ENCODE data around the gene MYO6.

The MYO6 gene

DNA sequence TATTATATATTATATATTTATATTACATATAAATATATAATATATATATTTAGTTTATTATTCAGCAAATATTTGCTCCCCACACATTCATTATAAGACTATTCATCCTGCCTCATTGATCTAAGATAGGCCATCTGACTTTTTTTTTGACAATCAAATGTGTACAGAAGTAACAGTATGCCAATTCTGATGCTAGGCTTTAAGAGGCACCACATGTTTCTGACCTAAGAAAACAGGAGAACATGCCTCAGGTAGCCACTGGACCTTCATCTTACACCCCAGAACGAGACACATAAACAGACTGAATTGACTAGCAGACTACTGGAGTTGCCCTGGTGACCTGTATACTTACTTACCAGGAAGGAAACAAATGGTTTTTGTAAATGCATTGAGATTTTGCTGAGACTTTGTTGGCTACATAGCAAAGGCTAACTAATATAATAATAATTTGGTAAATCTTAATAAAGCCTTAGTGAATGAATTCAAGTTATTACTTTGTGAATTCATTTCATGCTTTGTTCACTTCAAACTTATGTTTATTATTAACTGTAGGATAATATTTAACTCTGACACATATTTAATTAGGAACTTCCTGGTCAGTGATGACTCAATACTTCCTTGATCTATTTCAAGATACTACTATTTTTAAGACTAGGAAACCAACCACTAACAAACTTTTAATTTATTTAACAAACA lies 13.4 kb upstream of the MYO6 start:
- DNase-seq (ENCODE audit: extremely low read depth, low read depth), result no peak
- TF ChIP-seq, protein P1, sequence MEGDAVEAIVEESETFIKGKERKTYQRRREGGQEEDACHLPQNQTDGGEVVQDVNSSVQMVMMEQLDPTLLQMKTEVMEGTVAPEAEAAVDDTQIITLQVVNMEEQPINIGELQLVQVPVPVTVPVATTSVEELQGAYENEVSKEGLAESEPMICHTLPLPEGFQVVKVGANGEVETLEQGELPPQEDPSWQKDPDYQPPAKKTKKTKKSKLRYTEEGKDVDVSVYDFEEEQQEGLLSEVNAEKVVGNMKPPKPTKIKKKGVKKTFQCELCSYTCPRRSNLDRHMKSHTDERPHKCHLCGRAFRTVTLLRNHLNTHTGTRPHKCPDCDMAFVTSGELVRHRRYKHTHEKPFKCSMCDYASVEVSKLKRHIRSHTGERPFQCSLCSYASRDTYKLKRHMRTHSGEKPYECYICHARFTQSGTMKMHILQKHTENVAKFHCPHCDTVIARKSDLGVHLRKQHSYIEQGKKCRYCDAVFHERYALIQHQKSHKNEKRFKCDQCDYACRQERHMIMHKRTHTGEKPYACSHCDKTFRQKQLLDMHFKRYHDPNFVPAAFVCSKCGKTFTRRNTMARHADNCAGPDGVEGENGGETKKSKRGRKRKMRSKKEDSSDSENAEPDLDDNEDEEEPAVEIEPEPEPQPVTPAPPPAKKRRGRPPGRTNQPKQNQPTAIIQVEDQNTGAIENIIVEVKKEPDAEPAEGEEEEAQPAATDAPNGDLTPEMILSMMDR (IDR thresholded peaks at IDR 0.05; ENCODE audit: low read depth, low read length, missing control alignments), result no peak
- H3K4me3 ChIP-seq (replicated peaks; ENCODE audit: low read depth, low read length), result no peak overlapping the region

- DNase-seq (ENCODE audit: extremely low read depth, low read depth), result no peak
Measured at GRCh38 chr6:75743971-75744370, 5.1 kb upstream of the MYO6 start.

GRCh38 chr6:75745404-75745803 lies 3.6 kb upstream of the MYO6 start:
- TF ChIP-seq, protein P1 (IDR thresholded peaks at IDR 0.05; ENCODE audit: low read depth, low read length, missing control alignments), result no peak
- DNase-seq (ENCODE audit: extremely low read depth, low read depth), result no peak
- no peak overlapping the region for H3K4me3 ChIP-seq (replicated peaks; ENCODE audit: low read depth, low read length)

More at GRCh38 chr6:75743971-75744370, 5.1 kb upstream of the MYO6 start:
- no peak overlapping the region for H3K4me3 ChIP-seq (replicated peaks; ENCODE audit: low read depth, low read length)
- TF ChIP-seq, protein P1 (IDR thresholded peaks at IDR 0.05; ENCODE audit: low read depth, low read length, missing control alignments), result no peak

- no peak for DNase-seq (ENCODE audit: extremely low read depth, low read depth)
- no peak overlapping the region for H3K4me3 ChIP-seq (replicated peaks; ENCODE audit: low read depth, low read length)
- TF ChIP-seq, protein P1 (IDR thresholded peaks at IDR 0.05; ENCODE audit: low read depth, low read length, missing control alignments), result no peak
Measured at GRCh38 chr6:75746221-75746620, 2.8 kb upstream of the MYO6 start.

- H3K4me3 ChIP-seq (replicated peaks; ENCODE audit: low read depth, low read length), result no peak overlapping the region
- TF ChIP-seq, protein P1 (IDR thresholded peaks at IDR 0.05; ENCODE audit: low read depth, low read length, missing control alignments), result no peak
- no peak for DNase-seq (ENCODE audit: extremely low read depth, low read depth)
Measured at GRCh38 chr6:75747152-75747992, 1.7 kb upstream of the MYO6 start.

- peak overlapping the region; percentile 74 for H3K4me3 ChIP-seq (replicated peaks; ENCODE audit: low read depth, low read length)
- TF ChIP-seq, protein P1 (IDR thresholded peaks at IDR 0.05; ENCODE audit: low read depth, low read length, missing control alignments), result no peak
Measured at GRCh38 chr6:75748003-75748742, 866 bp upstream of the MYO6 start.

More at GRCh38 chr6:75748003-75748742, 866 bp upstream of the MYO6 start:
- no peak for DNase-seq (ENCODE audit: extremely low read depth, low read depth)

All from HFF-Myc (cell line).